Esophagus squamous epithelium (tissue), 5 donors: ENCODE results near the gene ZNF441. TPM values are rescaled to one million over a fixed set of nuclear protein-coding genes. Genes with fewer than 3 reads are reported as not detected.

Source experiments
- DNase-seq: peaks from one replicate; lab custom pipeline; 2025; lab: John Stamatoyannopoulos, UW
- H3K27ac ChIP-seq, 4 donors: fragments of 200-600 bp; sonication (generic); one replicate each; pipeline ENCODE4 v1.5.1; 2016 to 2019; ENCODE audit warnings: mild to moderate bottlenecking in 1 of 4
- H3K27me3 ChIP-seq, 4 donors: fragments of 200-600 bp; sonication (generic); 1 replicate in 3 of 4; 2 replicates in 1 of 4; pipeline versions ENCODE4 v1.5.1 to v1.6.0; 2017 to 2021; ENCODE audit warnings: antibody characterized with exemption in 1 of 4
- H3K36me3 ChIP-seq, 3 donors: fragments of 200-600 bp; sonication (generic); one replicate each; pipeline ENCODE4 v1.5.1; 2016 to 2019
- H3K4me1 ChIP-seq, 3 donors: fragments of 200-600 bp; sonication (generic); one replicate each; pipeline ENCODE4 v1.5.1; 2017 to 2019
- H3K4me3 ChIP-seq, 4 donors: fragments of 200-600 bp; sonication (generic); 1 replicate in 3 of 4; 2 replicates in 1 of 4; pipeline ENCODE4 v1.5.1; 2016 to 2019; ENCODE audit warnings: mild to moderate bottlenecking in 2 of 4, moderate library complexity in 1 of 4
- H3K9me3 ChIP-seq, 3 donors: fragments of 200-600 bp; sonication (generic); one replicate each; pipeline ENCODE4 v1.5.1; 2016 to 2019
- CTCF ChIP-seq, 6 experiments: fragments of 450-650 bp in 4 of 6; fragments of 200-600 bp in 2 of 6; sonication (generic) in 2 of 6; IDR thresholded peaks; one replicate each; pipeline ENCODE4 v1.5.1; 2016 to 2019; ENCODE audit warnings: antibody characterized with exemption in 6 of 6, mild to moderate bottlenecking in 4 of 6, moderate library complexity in 4 of 6
- POLR2A ChIP-seq, 4 donors: fragments of 450-650 bp; IDR thresholded peaks; one replicate each; pipeline ENCODE4 v1.6.1; 2017; ENCODE audit warnings: antibody characterized with exemption in 4 of 4, mild to moderate bottlenecking in 4 of 4, moderate library complexity in 3 of 4
- WGBS, 2 donors: methylation state at CpG; one replicate each; pipeline ENCODE4 v1.1.5; 2018; 5-methylcytosine and 5-hydroxymethylcytosine counted together
- intact Hi-C: fragments of 100-400 bp; cut with DNase I; formaldehyde crosslinking; loops from one replicate; pipeline ENCODE4 v1.15.0; 2022
- total RNA-seq, 4 donors: library from RNA; depleted of rRNA; stranded (reverse); fragments of >200 nt; gene quantifications; one replicate each; pipeline ENCODE4 v1.1.0, GENCODE V29; 2016
- donor health status: DM: yes; HTN: yes; CAD: no.

Gene ZNF441
- total RNA-seq = 1 to 10 TPM; 1.0 to 5.7 (median 2.4) TPM

DNA sequence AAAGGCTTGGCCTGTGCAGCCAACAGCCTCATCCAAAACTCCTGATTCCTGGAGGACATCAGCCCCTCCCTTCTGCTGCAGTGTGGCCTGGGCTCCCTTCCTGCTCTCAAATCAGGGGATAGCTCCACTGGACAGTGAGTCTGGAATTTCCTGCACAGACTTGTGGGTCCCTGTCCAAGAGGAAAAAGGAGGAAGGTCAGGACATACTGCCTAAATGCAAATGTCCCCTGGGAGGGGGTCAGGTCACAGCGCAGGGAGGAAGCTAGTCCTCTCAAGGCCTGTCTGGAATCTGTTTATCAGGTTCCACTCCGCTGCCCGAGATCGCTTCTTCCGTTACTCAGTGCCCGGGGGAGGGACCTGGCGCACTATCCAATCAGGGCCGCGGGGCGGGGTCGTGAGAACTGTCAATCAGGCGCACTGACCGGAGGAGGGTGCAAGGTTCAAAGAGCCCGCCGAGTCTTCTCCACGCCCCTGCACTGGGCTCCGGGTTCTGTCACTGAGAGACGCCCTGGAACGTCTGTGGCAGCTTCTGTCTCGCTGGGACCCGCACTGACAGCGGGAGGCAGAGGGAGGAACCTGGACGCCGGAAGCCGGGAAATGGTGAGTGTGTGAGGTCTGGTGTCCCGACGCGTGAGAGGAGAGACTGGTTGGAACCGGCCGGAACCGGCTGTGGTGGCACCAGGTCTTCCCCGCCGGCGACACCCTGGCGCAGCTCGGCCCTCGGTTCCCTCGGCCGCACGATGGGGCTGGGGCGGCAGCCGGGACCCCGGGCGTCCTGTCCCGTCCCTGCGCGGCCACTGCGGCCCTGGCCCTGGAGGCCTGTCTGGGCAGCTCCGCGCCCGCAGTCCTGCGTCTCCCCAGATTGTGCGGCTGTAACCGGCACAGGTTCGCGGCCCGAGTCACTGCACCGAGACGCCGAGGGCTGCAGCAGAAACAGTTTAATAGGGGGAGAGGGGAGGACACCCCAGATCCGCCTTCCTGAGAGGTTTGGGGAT, at the start of gene ZNF441:
Gene ZNF441, plus strand, starts transcription at position 404 of the 995 bp plus-strand sequence. Its CDS starts 194 bp downstream, at position 598.
- TF ChIP-seq CTCF (IDR thresholded peaks at IDR 0.05) = peak in 3 of 6 experiments; percentile 7 to 12 (median 12)
- TF ChIP-seq POLR2A (IDR thresholded peaks at IDR 0.05) = peak in 2 of 4 donors; percentile 54 to 62
- WGBS, 2 donors = 0 to 1% methylated on average over 7 to 14 of the region's 61 CpGs
- peaks cover 0 to 7% (median 0%) of the 10 kb centered on the region in 3 donors for H3K36me3 ChIP-seq
- peak within 1 kb of the TSS; percentile 76 to 95 (median 88) for H3K27ac ChIP-seq
- H3K4me1 ChIP-seq = peaks cover 8 to 25% (median 13%) of the 10 kb centered on the region in 3 donors
- peak; percentile 84 for DNase-seq
- H3K27me3 ChIP-seq = no peaks in the 10 kb centered on the region
- peaks cover 0 to 19% (median 0%) of the 10 kb centered on the region in 3 donors for H3K9me3 ChIP-seq
- peak within 1 kb of the TSS; percentile 60 to 89 (median 66) for H3K4me3 ChIP-seq
- intact Hi-C loops = no loop called here

DNA sequence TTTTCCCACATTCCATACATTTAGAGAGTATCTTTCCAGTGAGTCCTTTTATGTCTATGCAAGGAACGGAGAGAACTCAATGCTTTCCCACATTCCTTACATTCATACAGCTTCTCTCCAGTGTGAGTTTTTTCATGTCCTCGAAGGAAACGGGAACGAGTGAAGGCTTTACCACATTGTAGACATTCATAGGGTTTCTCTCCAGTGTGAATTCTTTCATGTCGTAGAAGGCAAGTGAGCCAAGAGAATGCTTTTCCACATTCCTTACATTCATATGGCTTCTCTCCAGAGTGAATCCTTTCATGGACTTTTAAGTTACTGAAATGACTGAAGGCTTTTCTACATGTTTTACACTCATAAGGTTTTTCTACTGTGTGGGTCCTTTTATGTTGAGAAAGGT, 45.1 kb upstream of the ZNF441 start:
- no peak for DNase-seq
- no peak overlapping the region for H3K27ac ChIP-seq
- H3K4me3 ChIP-seq = no peak overlapping the region
- WGBS, 2 donors = 90 to 92% methylated on average over 5 of the region's 5 CpGs
- no peaks in the 10 kb centered on the region for H3K4me1 ChIP-seq
- peaks cover 15 to 66% (median 16%) of the 10 kb centered on the region in 3 donors for H3K36me3 ChIP-seq
- H3K27me3 ChIP-seq = no peaks in the 10 kb centered on the region
- TF ChIP-seq POLR2A (IDR thresholded peaks at IDR 0.05) = no peak
- TF ChIP-seq CTCF (IDR thresholded peaks at IDR 0.05) = no peak
- intact Hi-C loops = no loop called here
- peaks cover 7 to 90% (median 39%) of the 10 kb centered on the region in 3 donors for H3K9me3 ChIP-seq

DNA sequence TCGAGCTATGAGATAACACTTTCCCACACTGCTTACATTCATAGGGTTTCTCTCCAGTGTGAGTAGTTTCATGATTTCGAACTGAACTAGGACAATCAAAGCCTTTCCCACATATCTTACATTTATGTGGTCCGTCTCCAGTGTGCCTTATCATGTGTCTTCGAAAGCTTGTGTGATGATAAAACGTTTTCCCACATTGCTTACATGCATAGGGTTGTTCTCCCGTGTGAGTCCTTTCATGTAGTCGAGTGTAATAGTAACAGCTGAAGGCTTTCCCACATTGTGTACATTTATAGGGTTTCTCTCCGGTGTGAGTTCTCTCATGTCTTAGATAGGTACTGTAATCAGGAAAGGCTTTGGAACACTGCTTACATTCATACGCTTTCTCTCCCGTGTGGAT, 44.4 kb upstream of the ZNF441 start:
- intact Hi-C loops = no loop called here
- 94 to 95% methylated on average over 10 of the region's 10 CpGs for WGBS, 2 donors
- H3K27ac ChIP-seq = no peak overlapping the region
- H3K36me3 ChIP-seq = peaks cover 15 to 73% (median 16%) of the 10 kb centered on the region in 3 donors
- no peaks in the 10 kb centered on the region for H3K27me3 ChIP-seq
- no peak for DNase-seq
- H3K4me1 ChIP-seq = no peaks in the 10 kb centered on the region
- peak overlapping the region in 1 of 4 donors; percentile 6 for H3K4me3 ChIP-seq
- TF ChIP-seq CTCF (IDR thresholded peaks at IDR 0.05) (no peak), POLR2A (IDR thresholded peaks at IDR 0.05) (no peak)
- H3K9me3 ChIP-seq = peaks cover 7 to 86% (median 39%) of the 10 kb centered on the region in 3 donors

GRCh38 chr19:11729586-11729985, 37.2 kb upstream of the ZNF441 start:
- DNase-seq = no peak
- intact Hi-C loops = no loop called here
- no peaks in the 10 kb centered on the region for H3K27me3 ChIP-seq
- 75 to 77% methylated on average over 4 of the region's 4 CpGs for WGBS, 2 donors
- peaks cover 0 to 25% (median 0%) of the 10 kb centered on the region in 3 donors for H3K9me3 ChIP-seq
- peak overlapping the region in 2 of 4 donors; percentile 57 to 61 for H3K27ac ChIP-seq
- H3K4me3 ChIP-seq = no peak overlapping the region
- H3K4me1 ChIP-seq = peaks cover 0 to 23% (median 0%) of the 10 kb centered on the region in 3 donors
- H3K36me3 ChIP-seq = peaks cover 0 to 52% (median 0%) of the 10 kb centered on the region in 3 donors
- TF ChIP-seq POLR2A (IDR thresholded peaks at IDR 0.05) (no peak), CTCF (IDR thresholded peaks at IDR 0.05) (no peak)

GRCh38 chr19:11735375-11735774, 31.4 kb upstream of the ZNF441 start:
- H3K27me3 ChIP-seq = no peaks in the 10 kb centered on the region
- DNase-seq = no peak
- no peaks in the 10 kb centered on the region for H3K9me3 ChIP-seq
- TF ChIP-seq CTCF (IDR thresholded peaks at IDR 0.05) = no peak
- no peak for TF ChIP-seq POLR2A (IDR thresholded peaks at IDR 0.05)
- no peak overlapping the region for H3K4me3 ChIP-seq
- intact Hi-C loops = no loop called here
- WGBS, 2 donors = 58 to 71% methylated on average over 1 of the region's 1 CpG
- peaks cover 18 to 61% (median 19%) of the 10 kb centered on the region in 3 donors for H3K4me1 ChIP-seq
- H3K36me3 ChIP-seq = peaks cover 0 to 8% (median 0%) of the 10 kb centered on the region in 3 donors
- H3K27ac ChIP-seq = peak overlapping the region in 2 of 4 donors; percentile 21 to 22
